Kidney epithelial cell (primary cell): ENCODE data around the gene NSMCE1. TPM values are rescaled to one million over a fixed set of nuclear protein-coding genes. Genes with fewer than 3 reads are reported as not detected.

Experiments used
- DNase-seq: peaks from one replicate; pipeline ENCODE4 v3.0.0-alpha.2; 2010; ENCODE audit warnings: low read depth
- H3K27me3 ChIP-seq: 2 replicates; pipeline ENCODE4 v1.6.0; 2011; ENCODE audit warnings: low read length; ENCODE audit not compliant: control insufficient read depth, insufficient read depth
- H3K36me3 ChIP-seq: 2 replicates; pipeline ENCODE4 v1.5.1; 2011; ENCODE audit warnings: low read length; ENCODE audit not compliant: control insufficient read depth, insufficient read depth
- H3K4me3 ChIP-seq: 2 replicates; pipeline ENCODE4 v1.5.1; 2011; ENCODE audit warnings: low read depth, mild to moderate bottlenecking, control low read depth, low read length
- CTCF ChIP-seq: IDR thresholded peaks from 2 replicates; pipeline ENCODE4 v1.5.1; 2011; ENCODE audit warnings: mild to moderate bottlenecking, moderate library complexity, low read length, control low read depth, inconsistent platforms; ENCODE audit not compliant: insufficient read depth, poor library complexity, severe bottlenecking
- total RNA-seq: library from RNA; depleted of rRNA; stranded (reverse); fragments of >200 nt; gene quantifications from 2 replicates; pipeline ENCODE4 v1.2.3, GENCODE V29; 2015

The NSMCE1 gene
- total RNA-seq, 1 donor from 2014 or later: 94.8 TPM

GRCh38 chr16:27214084-27214961 lies 54.2 kb downstream of the NSMCE1 start:
- DNase-seq: no peak
- Histone ChIP-seq H3K4me3 (no peak overlapping the region), H3K27me3 (no peaks in the 10 kb centered on the region), H3K36me3 (no peaks in the 10 kb centered on the region)
- no peak for TF ChIP-seq CTCF

DNA sequence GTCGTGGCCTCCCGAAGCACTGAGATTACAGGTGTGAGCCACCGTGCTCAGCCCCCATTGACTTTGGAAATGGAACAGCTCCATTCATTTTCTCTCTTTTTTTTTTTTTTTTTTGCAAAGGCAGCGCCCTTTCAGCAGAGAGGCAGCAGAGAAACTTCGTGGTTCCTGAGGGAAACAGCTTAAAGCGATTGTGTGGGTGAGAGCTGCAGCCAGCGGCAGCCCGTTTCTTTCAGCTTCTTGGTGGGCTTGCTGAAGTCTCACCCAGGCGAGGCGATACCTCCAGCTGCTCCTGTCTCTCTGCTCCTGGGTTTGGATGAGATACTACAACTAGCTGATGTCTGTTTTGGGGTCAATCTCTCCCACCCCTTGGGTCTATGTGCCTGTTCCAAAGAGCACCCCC lies 57.5 kb downstream of the NSMCE1 start:
- TF ChIP-seq CTCF: no peak
- DNase-seq: no peak

GRCh38 chr16:27210174-27210573 lies 58.4 kb downstream of the NSMCE1 start:
- no peak for TF ChIP-seq CTCF
- no peak overlapping the region for H3K4me3 ChIP-seq

More for the DNA sequence above, 57.5 kb downstream of the NSMCE1 start:
- Histone ChIP-seq H3K4me3 (no peak overlapping the region), H3K36me3 (no peaks in the 10 kb centered on the region), H3K27me3 (no peaks in the 10 kb centered on the region)

GRCh38 chr16:27209591-27209990 lies 59.0 kb downstream of the NSMCE1 start:
- Histone ChIP-seq H3K36me3 (no peaks in the 10 kb centered on the region), H3K27me3 (no peaks in the 10 kb centered on the region), H3K4me3 (no peak overlapping the region)
- no peak for TF ChIP-seq CTCF
- no peak for DNase-seq

More at GRCh38 chr16:27210174-27210573, 58.4 kb downstream of the NSMCE1 start:
- DNase-seq: no peak
- H3K36me3 ChIP-seq: no peaks in the 10 kb centered on the region
- no peaks in the 10 kb centered on the region for H3K27me3 ChIP-seq

- DNase-seq: no peak
- H3K36me3 ChIP-seq: no peaks in the 10 kb centered on the region
- no peak for TF ChIP-seq CTCF
- no peaks in the 10 kb centered on the region for H3K27me3 ChIP-seq
- H3K4me3 ChIP-seq: no peak overlapping the region
These were observed 59.8 kb downstream of the NSMCE1 start for GRCh38 chr16:27208796-27209195.
